PC-9 (cell line): Measurements from ENCODE around the gene NBDY.

ENCODE experiments used
- CTCF ChIP-seq: fragments of 200-600 bp; sonication (generic); conservative IDR thresholded peaks from 2 replicates; pipeline ENCODE4 v1.6.1; 2017; ENCODE audit warnings: mixed run types, antibody characterized with exemption, mild to moderate bottlenecking, moderate library complexity
- EZH2 ChIP-seq: fragments of 200-600 bp; sonication (generic); IDR thresholded peaks from 2 replicates; pipeline ENCODE4 v1.8.0; 2017; ENCODE audit warnings: antibody characterized with exemption, low read depth

- no peak for TF ChIP-seq CTCF
- no peak for TF ChIP-seq EZH2
Observed at GRCh38 chrX:56738670-56739069, 9.6 kb downstream of the NBDY start.
